Thoracic aorta (tissue), 2 donors: ENCODE data around the gene ENAM. TPM values are rescaled to one million over a fixed set of nuclear protein-coding genes. Genes with fewer than 3 reads are reported as not detected.

ENCODE experiments used
- ATAC-seq: fragments of 150-250 bp; one replicate; pipeline ENCODE4 v1.8.0; 2017; ENCODE audit warnings: low read depth; ENCODE audit not compliant: insufficient number of reproducible peaks, low FRiP score
- DNase-seq: peaks from one replicate; pipeline ENCODE4 v3.0.0-alpha.2; 2020; ENCODE audit warnings: low spot score
- H3K27ac ChIP-seq, 2 donors: fragments of 200-600 bp; sonication (generic); 1 replicate in 1 of 2; 2 replicates in 1 of 2; pipeline ENCODE4 v1.5.1; 2016; ENCODE audit warnings: mild to moderate bottlenecking in 2 of 2, moderate library complexity in 2 of 2
- H3K27me3 ChIP-seq: fragments of 200-600 bp; sonication (generic); replicated peaks from 2 replicates; pipeline ENCODE4 v1.6.0; 2016; ENCODE audit warnings: mild to moderate bottlenecking; ENCODE audit not compliant: insufficient read depth
- H3K36me3 ChIP-seq: fragments of 200-600 bp; sonication (generic); one replicate; pipeline ENCODE4 v1.5.1; 2016
- H3K4me1 ChIP-seq, 2 donors: fragments of 200-600 bp; sonication (generic); 1 replicate in 1 of 2; 2 replicates in 1 of 2; pipeline versions ENCODE4 v1.5.1 to v1.6.0; 2016; ENCODE audit warnings: low read depth in 2 of 2, mild to moderate bottlenecking in 1 of 2; ENCODE audit not compliant: control insufficient read depth in 1 of 2
- H3K4me3 ChIP-seq: fragments of 200-600 bp; sonication (generic); 2 replicates; pipeline ENCODE4 v1.5.1; 2016; ENCODE audit warnings: mild to moderate bottlenecking
- H3K9me3 ChIP-seq: fragments of 200-600 bp; sonication (generic); 2 replicates; pipeline ENCODE4 v1.5.1; 2016
- CTCF ChIP-seq: fragments of 200-600 bp; sonication (generic); IDR thresholded peaks from one replicate; pipeline ENCODE4 v1.5.1; 2019; ENCODE audit warnings: antibody characterized with exemption
- total RNA-seq, 2 donors: library from RNA; depleted of rRNA; stranded (reverse); fragments of >200 nt; gene quantifications; one replicate each; pipeline versions ENCODE4 v1.1.0 to v1.2.3, GENCODE V29; 2016

The ENAM gene, protein sequence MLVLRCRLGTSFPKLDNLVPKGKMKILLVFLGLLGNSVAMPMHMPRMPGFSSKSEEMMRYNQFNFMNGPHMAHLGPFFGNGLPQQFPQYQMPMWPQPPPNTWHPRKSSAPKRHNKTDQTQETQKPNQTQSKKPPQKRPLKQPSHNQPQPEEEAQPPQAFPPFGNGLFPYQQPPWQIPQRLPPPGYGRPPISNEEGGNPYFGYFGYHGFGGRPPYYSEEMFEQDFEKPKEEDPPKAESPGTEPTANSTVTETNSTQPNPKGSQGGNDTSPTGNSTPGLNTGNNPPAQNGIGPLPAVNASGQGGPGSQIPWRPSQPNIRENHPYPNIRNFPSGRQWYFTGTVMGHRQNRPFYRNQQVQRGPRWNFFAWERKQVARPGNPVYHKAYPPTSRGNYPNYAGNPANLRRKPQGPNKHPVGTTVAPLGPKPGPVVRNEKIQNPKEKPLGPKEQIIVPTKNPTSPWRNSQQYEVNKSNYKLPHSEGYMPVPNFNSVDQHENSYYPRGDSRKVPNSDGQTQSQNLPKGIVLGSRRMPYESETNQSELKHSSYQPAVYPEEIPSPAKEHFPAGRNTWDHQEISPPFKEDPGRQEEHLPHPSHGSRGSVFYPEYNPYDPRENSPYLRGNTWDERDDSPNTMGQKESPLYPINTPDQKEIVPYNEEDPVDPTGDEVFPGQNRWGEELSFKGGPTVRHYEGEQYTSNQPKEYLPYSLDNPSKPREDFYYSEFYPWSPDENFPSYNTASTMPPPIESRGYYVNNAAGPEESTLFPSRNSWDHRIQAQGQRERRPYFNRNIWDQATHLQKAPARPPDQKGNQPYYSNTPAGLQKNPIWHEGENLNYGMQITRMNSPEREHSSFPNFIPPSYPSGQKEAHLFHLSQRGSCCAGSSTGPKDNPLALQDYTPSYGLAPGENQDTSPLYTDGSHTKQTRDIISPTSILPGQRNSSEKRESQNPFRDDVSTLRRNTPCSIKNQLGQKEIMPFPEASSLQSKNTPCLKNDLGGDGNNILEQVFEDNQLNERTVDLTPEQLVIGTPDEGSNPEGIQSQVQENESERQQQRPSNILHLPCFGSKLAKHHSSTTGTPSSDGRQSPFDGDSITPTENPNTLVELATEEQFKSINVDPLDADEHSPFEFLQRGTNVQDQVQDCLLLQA
- not detected for total RNA-seq

GRCh38 chr4:70628444-70628843 lies at the start of gene ENAM:
Gene ENAM, plus strand, starts transcription at chr4:70628744. Its CDS starts 757 bp downstream, at chr4:70629501.
- Histone ChIP-seq H3K4me3 (no peak within 1 kb of the TSS), H3K9me3 (no peaks in the 10 kb centered on the region), H3K27ac (no peak within 1 kb of the TSS), H3K4me1 (no peaks in the 10 kb centered on the region), H3K27me3 (no peaks in the 10 kb centered on the region), H3K36me3 (no peaks in the 10 kb centered on the region)
- DNase-seq, result no peak
- no peak for ATAC-seq
- no peak for TF ChIP-seq CTCF

GRCh38 chr4:70581980-70582379 lies 46.6 kb upstream of the ENAM start:
- no peaks in the 10 kb centered on the region for H3K36me3 ChIP-seq
- no peaks in the 10 kb centered on the region for H3K9me3 ChIP-seq
- ATAC-seq (no peak), DNase-seq (no peak)
- H3K4me3 ChIP-seq, result no peak overlapping the region
- TF ChIP-seq CTCF, result no peak
- H3K4me1 ChIP-seq, result no peaks in the 10 kb centered on the region
- H3K27ac ChIP-seq, result no peak overlapping the region
- H3K27me3 ChIP-seq, result no peaks in the 10 kb centered on the region

DNA sequence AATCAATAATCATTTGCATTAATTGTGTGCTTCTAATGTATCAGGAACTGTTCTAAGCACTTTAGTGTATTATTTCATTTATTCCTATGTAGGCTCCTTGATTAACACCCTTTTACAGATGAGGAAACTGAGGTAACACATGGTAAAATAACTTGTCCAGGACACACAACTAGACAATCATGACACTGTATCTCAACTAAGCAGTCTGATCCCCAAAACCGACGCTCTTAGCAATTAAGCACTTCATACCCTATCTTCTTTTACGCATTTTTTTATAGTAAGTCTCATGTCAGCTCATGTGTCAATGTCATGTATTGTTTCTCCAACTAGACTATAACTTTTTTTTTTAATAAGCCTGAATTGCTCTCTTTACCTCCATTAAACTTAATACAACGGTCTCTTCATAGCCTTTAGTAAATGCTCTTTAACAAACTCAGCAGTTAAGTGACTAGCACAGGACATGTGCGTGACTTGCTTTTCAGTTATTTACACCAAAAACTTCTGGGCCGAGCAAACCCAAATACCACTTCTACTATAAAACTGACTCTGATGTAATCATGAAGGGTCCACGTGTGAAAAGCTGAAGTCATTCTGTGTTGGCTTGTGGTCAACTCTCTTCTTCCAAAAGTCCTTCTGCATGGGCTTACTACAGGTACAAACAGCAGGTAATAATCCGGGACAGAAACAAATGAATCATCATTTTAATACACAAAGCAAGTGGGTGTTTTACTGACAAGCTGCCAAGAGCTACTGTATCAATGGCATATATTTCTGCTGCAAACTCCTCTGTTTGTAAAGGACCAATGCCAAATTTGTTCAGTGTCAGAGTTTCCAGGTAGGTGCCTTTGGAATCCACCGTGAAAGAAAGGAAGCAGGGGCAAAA lies 44.4 kb upstream of the ENAM start:
- Histone ChIP-seq H3K4me1 (no peaks in the 10 kb centered on the region), H3K9me3 (no peaks in the 10 kb centered on the region), H3K27ac (no peak overlapping the region), H3K36me3 (no peaks in the 10 kb centered on the region), H3K4me3 (no peak overlapping the region), H3K27me3 (no peaks in the 10 kb centered on the region)
- TF ChIP-seq CTCF, result no peak
- DNase-seq, result no peak
- no peak for ATAC-seq

DNA sequence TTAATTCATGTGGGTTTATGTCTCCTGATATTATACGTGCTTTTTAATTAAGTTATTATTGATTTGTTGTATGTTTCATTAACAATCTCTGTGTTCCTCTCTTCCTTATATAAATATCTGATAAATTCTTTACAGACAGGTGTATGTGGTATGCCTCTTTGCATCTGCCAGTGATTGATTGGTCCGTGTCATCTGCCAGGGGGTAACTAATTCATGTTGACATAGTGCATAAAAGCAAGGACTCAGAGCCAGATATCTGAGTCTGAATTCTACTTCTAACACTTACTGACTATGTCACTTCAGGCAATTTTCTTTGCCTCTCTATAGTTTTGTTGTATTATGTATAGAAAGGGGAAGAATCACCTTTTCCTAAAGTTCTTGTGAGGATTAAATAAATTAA lies 41.7 kb upstream of the ENAM start:
- no peak for DNase-seq
- Histone ChIP-seq H3K4me1 (no peaks in the 10 kb centered on the region), H3K36me3 (no peaks in the 10 kb centered on the region), H3K27ac (no peak overlapping the region), H3K4me3 (no peak overlapping the region), H3K9me3 (no peaks in the 10 kb centered on the region), H3K27me3 (no peaks in the 10 kb centered on the region)
- ATAC-seq, result no peak
- no peak for TF ChIP-seq CTCF
